K562 (cell line): ENCODE results near the gene CNBD2. TPM values are rescaled to one million over a fixed set of nuclear protein-coding genes. Genes with fewer than 3 reads are reported as not detected.

Experiments used
- ARNT ChIP-seq, 2 experiments: fragments of 450-650 bp; IDR thresholded peaks; 2 replicates each; pipeline ENCODE4 v1.6.1; 2016; ENCODE audit warnings: mild to moderate bottlenecking in 1 of 2
- ATF1 ChIP-seq, 2 experiments: fragments of 450-650 bp in 1 of 2; IDR thresholded peaks; 2 replicates each; pipeline ENCODE4 v1.6.1; 2016; ENCODE audit warnings: missing compliant biosample characterization in 1 of 2, missing genetic modification characterization in 1 of 2
- CTBP1 ChIP-seq: fragments of 450-650 bp; IDR thresholded peaks from 2 replicates; pipeline ENCODE4 v1.6.1; 2016; ENCODE audit warnings: borderline replicate concordance
- E2F3 ChIP-seq: fragments of 250-450 bp; sonication (Bioruptor Pico); IDR thresholded peaks from 2 replicates; pipeline ENCODE4 v1.4.0; 2020; ENCODE audit warnings: mild to moderate bottlenecking
- GABPA ChIP-seq: fragments of 200-800 bp; sonication (Bioruptor generic); conservative IDR thresholded peaks from 2 replicates; pipeline ENCODE4 v1.6.1; 2016; ENCODE audit warnings: low read depth, missing genetic modification characterization, missing compliant biosample characterization
- GTF2E2 ChIP-seq: fragments of 200-800 bp; sonication (Bioruptor generic); IDR thresholded peaks from 2 replicates; pipeline ENCODE4 v1.6.1; 2016; ENCODE audit warnings: missing genetic modification characterization, missing compliant biosample characterization
- HNRNPL ChIP-seq: fragments of 200-400 bp; formaldehyde crosslinking; IDR thresholded peaks from 2 replicates; pipeline ENCODE4 v1.6.1; 2017; ENCODE audit warnings: low read depth, mild to moderate bottlenecking, low read length
- LARP7 ChIP-seq: fragments of 450-650 bp; IDR thresholded peaks from 2 replicates; pipeline ENCODE4 v1.6.1; 2016
- NCOA4 ChIP-seq: fragments of 450-650 bp; IDR thresholded peaks from 2 replicates; pipeline ENCODE4 v1.6.1; 2018; ENCODE audit warnings: mild to moderate bottlenecking; ENCODE audit not compliant: partially characterized antibody
- RBM14 ChIP-seq: fragments of 200-400 bp; formaldehyde crosslinking; IDR thresholded peaks from 2 replicates; pipeline ENCODE4 v1.6.1; 2018; ENCODE audit warnings: low read depth, mild to moderate bottlenecking, low read length, moderate library complexity, borderline replicate concordance; ENCODE audit not compliant: insufficient read depth
- RBM39 ChIP-seq: fragments of 200-400 bp; formaldehyde crosslinking; optimal IDR thresholded peaks from 2 replicates; pipeline ENCODE3; 2018; ENCODE audit warnings: low read depth, low read length
- ZNF239 ChIP-seq: fragments of 250-450 bp; sonication (Bioruptor Pico); IDR thresholded peaks from 2 replicates; pipeline ENCODE4 v1.4.0; 2020; ENCODE audit warnings: mild to moderate bottlenecking
- ZNF507 ChIP-seq: conservative IDR thresholded peaks from 2 replicates; pipeline ENCODE4 v1.6.1; 2017; ENCODE audit warnings: missing genetic modification characterization, missing compliant biosample characterization
- ZNF76 ChIP-seq: fragments of 250-450 bp; sonication (Bioruptor Pico); IDR thresholded peaks from 2 replicates; pipeline ENCODE4 v1.4.0; 2020; ENCODE audit warnings: mild to moderate bottlenecking, moderate library complexity, borderline replicate concordance
- ZNF778 ChIP-seq: fragments of 450-650 bp; formaldehyde crosslinking; IDR thresholded peaks from 2 replicates; pipeline ENCODE4 v1.4.0; 2020; ENCODE audit warnings: mild to moderate bottlenecking, moderate library complexity
- polyA plus RNA-seq, 8 experiments: library from polyadenylated mRNA; depleted of rRNA in 4 of 8; stranded (reverse) in 5 of 8; unstranded in 3 of 8; fragments of >200 nt; fragmentation: Nextera tagmentation in 2 of 8; fragmentation: Illumina TruSeq in 1 of 8; extraction: Ambion mirVana in 2 of 8; extraction: Trizol in 1 of 8; gene quantifications; 2 replicates each; pipeline versions ENCODE4 v1.2.1 to v1.2.3, GENCODE V29; 2011 to 2014; ENCODE audit warnings: inconsistent platforms in 1 of 8, missing spikeins in 1 of 8
- total RNA-seq, 7 experiments: library from RNA; depleted of rRNA in 6 of 7; stranded (reverse); fragments of >200 nt in 6 of 7; fragmentation: Illumina TruSeq in 2 of 7; extraction: Trizol in 2 of 7; gene quantifications; 2 replicates each; pipeline versions ENCODE4 v1.2.1 to v1.2.3, GENCODE V29; 2011 to 2021; ENCODE audit warnings: low replicate concordance in 1 of 7
- TF ChIP-seq, protein P1 (sequence below): fragments of 450-650 bp; IDR thresholded peaks from 2 replicates; pipeline ENCODE4 v1.6.1; 2016; ENCODE audit warnings: antibody characterized with exemption
- TF ChIP-seq, protein P2 (sequence below): fragments of 250-450 bp; sonication (Bioruptor Pico); IDR thresholded peaks from 2 replicates; pipeline ENCODE4 v1.4.0; 2020; ENCODE audit warnings: borderline replicate concordance
- TF ChIP-seq, protein P3 (sequence below): fragments of 450-650 bp; IDR thresholded peaks from 2 replicates; pipeline ENCODE4 v1.6.1; 2017; ENCODE audit warnings: mild to moderate bottlenecking, moderate library complexity
- TF ChIP-seq, protein P4 (sequence below): sonication (generic); formaldehyde crosslinking; IDR thresholded peaks from 2 replicates; pipeline ENCODE4 v1.8.0; 2022; ENCODE audit warnings: mild to moderate bottlenecking, missing genetic modification reagents

CNBD2 gene
- total and polyA plus RNA-seq, 9 of the 15 experiments (the other 6 are each of a cell fraction or from before 2014, with no cell fraction given): 3.2 to 17.5 (median 5.3) TPM

DNA sequence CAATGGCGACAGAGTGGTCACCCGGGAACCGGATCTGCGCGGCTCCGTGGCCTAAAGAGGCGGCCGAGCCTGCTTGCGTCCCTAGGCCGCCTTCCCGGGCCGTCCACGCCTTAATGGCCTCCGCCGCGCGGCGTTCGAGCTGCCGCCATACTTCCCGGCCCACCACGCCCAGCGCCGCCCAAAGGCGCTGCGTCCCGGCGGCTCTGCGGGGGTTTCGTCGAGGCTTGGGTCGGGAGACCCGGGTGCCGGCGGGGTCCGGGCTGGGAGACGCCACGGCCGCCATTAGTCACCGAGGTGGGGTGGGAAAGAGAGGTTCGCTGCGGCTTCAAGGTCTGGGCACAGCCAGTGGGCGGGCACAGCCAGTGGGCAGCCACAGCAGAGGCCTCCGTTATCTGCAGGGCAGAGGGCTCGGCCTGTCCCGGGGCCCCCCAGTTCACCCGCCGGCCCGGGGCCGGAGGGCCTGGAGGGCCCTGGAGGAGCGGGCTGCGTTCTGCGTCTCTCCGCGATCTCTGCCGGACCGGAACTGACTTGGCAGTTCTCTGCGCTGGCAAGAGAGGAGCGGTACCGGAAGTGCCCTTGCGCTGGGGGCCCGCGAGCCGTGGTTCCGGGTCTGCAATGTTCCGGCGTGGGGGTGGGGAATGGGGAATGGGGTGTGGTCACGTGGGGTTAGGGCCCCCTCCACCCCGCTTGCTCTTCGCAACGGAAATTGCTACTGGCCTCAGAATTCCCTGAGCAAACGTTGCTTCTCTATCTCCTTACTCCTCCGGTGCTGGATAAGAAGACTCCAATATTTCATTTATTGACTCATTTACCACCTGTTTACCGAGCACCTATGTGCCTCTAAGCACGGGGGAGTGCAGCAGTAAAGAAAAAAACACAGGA is 82.3 kb downstream of the CNBD2 start (continued):
- no peak; the same call in 1 of the 2 replicates for TF ChIP-seq ATF1 (CRISPR knock-in tag; IDR thresholded peaks at IDR 0.05)
- TF ChIP-seq ATF1 (tag; IDR thresholded peaks at IDR 0.05): 0 out of 2 replicates have a peak, but pooled peaks have one; percentile 27
- no peak for TF ChIP-seq RBM39
- no peak for TF ChIP-seq CTBP1
- TF ChIP-seq ZNF507: no peak
- no peak for TF ChIP-seq NCOA4
- TF ChIP-seq, protein P1, sequence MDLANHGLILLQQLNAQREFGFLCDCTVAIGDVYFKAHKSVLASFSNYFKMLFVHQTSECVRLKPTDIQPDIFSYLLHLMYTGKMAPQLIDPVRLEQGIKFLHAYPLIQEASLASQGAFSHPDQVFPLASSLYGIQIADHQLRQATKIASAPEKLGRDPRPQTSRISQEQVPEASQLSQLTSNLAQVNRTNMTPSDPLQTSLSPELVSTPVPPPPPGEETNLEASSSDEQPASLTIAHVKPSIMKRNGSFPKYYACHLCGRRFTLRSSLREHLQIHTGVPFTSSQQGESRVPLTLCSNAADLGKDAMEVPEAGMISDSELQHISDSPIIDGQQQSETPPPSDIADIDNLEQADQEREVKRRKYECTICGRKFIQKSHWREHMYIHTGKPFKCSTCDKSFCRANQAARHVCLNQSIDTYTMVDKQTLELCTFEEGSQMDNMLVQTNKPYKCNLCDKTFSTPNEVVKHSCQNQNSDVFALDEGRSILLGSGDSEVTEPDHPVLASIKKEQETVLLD: no peak
- TF ChIP-seq LARP7: no peak
- TF ChIP-seq ARNT (IDR thresholded peaks at IDR 0.05): no peak
- peak; percentile 97; the same call in 1 of the 2 replicates for TF ChIP-seq RBM14
- no peak for TF ChIP-seq ZNF76 (CRISPR knock-in tag)
- TF ChIP-seq GTF2E2 (tag): peak; percentile 82; the same call in 1 of the 2 replicates
- no peak for TF ChIP-seq ZNF778 (CRISPR knock-in tag)
- TF ChIP-seq, protein P2, sequence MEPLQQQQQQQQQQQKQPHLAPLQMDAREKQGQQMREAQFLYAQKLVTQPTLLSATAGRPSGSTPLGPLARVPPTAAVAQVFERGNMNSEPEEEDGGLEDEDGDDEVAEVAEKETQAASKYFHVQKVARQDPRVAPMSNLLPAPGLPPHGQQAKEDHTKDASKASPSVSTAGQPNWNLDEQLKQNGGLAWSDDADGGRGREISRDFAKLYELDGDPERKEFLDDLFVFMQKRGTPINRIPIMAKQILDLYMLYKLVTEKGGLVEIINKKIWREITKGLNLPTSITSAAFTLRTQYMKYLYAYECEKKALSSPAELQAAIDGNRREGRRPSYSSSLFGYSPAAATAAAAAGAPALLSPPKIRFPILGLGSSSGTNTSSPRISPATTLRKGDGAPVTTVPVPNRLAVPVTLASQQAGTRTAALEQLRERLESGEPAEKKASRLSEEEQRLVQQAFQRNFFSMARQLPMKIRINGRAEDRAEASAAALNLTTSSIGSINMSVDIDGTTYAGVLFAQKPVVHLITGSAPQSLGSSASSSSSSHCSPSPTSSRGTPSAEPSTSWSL (CRISPR knock-in tag): no peak
- peak; percentile 95 for TF ChIP-seq HNRNPL
- TF ChIP-seq GABPA: peak; percentile 100
- TF ChIP-seq, protein P3, sequence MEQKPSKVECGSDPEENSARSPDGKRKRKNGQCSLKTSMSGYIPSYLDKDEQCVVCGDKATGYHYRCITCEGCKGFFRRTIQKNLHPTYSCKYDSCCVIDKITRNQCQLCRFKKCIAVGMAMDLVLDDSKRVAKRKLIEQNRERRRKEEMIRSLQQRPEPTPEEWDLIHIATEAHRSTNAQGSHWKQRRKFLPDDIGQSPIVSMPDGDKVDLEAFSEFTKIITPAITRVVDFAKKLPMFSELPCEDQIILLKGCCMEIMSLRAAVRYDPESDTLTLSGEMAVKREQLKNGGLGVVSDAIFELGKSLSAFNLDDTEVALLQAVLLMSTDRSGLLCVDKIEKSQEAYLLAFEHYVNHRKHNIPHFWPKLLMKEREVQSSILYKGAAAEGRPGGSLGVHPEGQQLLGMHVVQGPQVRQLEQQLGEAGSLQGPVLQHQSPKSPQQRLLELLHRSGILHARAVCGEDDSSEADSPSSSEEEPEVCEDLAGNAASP: no peak
- TF ChIP-seq ZNF239: no peak
- TF ChIP-seq, protein P4, sequence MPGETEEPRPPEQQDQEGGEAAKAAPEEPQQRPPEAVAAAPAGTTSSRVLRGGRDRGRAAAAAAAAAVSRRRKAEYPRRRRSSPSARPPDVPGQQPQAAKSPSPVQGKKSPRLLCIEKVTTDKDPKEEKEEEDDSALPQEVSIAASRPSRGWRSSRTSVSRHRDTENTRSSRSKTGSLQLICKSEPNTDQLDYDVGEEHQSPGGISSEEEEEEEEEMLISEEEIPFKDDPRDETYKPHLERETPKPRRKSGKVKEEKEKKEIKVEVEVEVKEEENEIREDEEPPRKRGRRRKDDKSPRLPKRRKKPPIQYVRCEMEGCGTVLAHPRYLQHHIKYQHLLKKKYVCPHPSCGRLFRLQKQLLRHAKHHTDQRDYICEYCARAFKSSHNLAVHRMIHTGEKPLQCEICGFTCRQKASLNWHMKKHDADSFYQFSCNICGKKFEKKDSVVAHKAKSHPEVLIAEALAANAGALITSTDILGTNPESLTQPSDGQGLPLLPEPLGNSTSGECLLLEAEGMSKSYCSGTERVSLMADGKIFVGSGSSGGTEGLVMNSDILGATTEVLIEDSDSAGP: no peak
- TF ChIP-seq E2F3 (CRISPR knock-in tag): peak; percentile 35; the same call in 1 of the 2 replicates
